Bone marrow (tissue), 2 donors: ENCODE measurements around the gene RARRES1.

Experiments used
- DNase-seq, 2 donors: peaks; one replicate each; lab custom pipeline; 2025; lab: John Stamatoyannopoulos, UW

Gene RARRES1, protein sequence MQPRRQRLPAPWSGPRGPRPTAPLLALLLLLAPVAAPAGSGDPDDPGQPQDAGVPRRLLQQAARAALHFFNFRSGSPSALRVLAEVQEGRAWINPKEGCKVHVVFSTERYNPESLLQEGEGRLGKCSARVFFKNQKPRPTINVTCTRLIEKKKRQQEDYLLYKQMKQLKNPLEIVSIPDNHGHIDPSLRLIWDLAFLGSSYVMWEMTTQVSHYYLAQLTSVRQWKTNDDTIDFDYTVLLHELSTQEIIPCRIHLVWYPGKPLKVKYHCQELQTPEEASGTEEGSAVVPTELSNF

DNA sequence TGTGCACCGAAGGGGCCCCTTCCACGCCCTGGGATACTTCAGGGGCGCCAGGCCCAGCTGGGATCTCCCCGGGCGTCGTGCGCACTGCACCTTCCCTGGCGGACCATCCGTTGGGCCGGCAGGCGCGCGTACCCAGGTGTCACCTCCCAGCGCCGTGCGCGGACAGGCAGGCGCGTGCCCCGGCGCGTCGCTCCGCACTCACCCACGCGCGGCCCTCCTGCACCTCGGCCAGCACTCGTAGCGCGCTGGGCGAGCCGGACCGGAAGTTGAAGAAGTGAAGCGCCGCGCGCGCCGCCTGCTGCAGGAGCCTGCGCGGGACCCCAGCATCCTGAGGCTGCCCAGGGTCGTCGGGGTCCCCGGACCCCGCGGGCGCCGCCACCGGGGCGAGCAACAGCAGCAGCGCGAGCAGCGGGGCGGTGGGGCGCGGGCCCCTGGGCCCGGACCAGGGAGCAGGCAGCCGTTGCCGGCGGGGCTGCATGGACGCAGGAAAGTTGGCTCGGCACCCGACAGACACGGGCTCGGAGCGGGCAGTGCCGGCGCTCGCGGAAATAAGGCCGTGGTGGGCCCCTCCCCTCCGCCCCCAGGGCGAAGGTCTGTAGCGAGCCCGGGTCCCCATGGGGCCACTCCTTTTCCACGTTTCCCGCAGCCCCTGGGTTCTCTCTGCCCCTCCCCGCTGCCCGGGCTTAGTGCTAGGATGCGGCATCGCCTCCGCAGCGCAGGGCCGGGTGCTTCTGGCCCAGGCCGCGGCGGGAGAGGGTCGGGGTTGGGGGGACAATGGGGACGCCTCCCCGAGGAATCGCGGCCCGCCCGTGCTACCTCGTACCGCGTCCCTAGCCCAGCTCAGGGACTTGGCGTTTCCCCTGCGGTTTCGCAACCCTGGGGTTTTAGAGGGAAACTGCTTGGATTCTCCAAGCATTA, at the start of gene RARRES1:
Gene RARRES1 (minus strand): TSS at position 520 of the 918 bp plus-strand sequence. CDS start 42 bp downstream, at position 478.
- DNase-seq = peak in 1 of 2 donors; percentile 34

DNA sequence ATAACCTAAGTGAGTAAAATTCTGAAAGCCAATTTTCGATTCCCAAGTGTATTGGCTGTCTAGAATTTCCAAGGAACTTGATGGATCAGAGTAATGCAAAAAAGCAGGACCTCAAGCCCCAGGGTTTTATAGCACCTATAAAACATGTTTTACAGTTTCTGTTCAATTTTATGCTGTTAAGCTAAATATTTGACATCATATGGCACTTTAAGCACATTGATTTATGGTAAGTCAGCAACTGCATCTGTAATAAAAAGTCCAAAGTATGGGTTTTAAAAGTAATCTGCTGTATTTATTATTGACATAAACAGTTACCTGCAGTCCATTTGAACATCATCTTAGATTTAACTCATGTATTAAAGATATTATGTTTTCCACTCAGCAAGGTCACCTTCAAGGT, 49.6 kb upstream of the RARRES1 start:
- DNase-seq = no peak

DNA sequence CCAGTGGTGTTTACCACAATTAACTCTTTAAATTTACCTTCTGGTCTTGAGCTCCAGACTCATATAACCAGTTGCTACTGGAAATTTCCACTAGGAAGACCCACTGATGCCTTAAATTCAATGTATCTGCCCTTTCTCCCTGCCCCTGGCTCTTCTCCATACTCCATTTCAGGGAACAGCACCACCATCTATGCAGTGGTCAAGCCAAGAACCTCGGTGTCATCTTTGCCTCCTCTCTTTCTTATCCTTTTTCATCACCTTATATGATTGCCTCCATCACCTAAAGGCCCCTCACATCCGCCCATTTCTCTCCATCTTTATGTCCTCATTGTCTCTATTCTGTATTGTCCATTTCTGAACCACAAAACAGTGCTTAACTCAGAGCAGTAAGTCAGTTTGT, 48.9 kb upstream of the RARRES1 start:
- no peak for DNase-seq

DNA sequence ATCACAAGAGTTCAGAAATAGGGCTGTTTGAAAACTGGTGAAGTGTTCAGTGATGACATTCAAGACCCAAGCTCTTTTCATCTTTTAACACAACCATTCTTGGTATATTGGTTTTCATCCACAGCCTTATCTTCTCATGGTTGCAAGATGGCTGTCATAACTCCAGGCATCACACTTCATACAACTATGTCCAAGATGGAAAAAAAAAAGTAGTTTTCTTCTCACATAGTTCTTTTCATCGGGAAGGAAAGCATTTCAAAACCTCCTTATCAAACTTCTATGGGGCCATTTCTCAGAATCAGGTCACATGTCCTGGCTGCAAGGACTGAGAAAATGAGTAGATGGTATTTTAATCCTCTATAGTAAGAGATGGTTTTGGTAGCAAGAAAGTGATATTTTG, 48.5 kb upstream of the RARRES1 start:
- DNase-seq = no peak

DNA sequence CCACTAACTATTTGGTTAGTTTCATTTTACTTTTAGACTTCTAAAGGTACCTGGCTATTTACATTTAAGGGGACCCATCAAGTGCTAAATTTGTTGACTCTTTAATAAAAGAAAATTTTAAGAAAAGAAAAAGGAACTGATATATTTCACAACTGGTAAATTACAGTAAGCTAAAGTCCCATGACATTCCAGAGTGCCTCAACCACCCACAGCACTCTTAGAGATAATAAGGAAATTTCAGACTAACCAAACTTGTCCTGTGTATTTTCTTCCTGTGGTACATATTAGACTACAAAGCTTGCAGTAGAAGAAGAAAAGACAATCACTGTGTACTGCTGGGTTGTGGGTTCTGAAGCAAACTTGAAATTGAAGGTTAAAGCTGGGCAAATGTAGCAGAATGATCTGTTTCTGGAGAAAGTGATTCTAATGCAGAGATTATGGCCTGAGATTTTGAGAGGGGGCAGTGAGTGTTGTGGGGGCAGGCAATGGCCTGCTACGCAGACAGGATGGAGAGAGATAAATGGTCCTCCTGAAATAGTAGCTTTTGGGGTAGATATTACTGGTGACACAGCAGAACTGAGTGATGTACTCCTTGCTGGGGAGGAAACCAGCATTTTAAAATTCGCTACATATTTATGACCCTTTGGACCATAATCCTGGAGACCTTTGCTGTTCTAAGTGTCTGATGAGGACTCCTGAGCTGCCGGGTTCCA, 45.1 kb upstream of the RARRES1 start:
- no peak for DNase-seq

DNA sequence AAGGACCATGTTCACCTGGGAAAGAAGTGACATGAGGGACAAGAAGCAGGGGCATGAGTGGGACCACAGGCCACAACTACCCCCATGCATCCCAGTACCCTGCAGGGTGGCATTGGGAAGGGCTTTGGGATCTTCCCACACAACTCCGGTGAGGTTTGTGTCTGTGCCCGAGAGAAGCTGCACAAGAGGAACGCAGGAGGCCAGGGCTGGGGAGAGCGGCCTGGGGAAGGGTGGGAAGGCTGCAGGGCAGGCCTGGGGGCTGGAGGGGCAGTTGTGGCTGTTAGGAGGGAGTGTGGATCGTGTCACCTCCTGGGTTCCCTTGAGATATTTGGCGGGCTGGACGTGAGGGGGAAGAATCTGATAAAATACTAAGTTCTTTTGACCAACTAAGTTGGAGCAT, 44.3 kb upstream of the RARRES1 start:
- no peak for DNase-seq

DNA sequence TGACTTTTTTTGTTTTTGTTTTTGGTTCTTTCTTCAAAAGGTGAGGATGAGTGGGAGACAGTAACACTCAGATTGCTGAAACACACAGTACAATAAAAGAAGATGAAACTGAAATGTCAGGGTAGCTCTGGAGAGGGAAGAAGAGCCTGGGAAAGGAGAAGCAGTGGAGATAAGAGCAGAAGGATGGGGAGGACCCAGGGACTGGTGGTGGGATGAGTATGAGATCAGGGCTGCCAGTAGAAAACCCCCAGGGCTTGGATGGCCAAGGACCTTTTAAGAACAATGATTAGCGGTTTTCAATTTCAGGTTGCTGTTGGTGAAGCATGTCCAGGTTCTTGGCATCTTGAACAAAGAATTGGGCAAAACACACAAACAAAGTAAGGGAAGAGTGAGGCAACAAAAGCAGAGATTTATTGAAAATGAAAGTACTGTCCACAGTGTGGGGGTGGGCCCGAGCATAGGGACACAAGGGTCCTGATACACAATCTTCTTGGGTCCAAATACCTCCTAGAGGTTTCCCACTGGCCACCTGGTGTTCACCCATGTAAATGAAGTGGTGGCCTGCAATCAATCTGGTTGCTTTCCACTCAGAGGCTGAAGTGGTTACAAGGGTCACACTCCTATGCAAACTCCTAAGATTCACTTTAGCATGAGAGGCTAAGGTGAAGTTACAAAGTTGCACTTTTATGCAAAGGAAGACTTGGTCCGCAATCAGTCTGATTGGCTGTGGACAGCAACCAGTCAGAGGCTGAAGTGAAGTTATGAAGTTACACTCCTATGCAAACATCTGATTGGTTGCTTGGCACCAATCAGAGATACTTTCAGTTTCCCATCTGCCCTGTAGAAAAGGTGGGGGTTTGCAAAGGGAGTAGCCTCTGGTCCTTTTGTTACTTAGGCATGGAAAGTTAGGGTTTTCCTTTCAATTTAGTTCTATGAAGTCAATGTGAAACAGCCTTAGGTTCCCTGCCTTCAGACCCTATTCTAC, 43.5 kb upstream of the RARRES1 start:
- DNase-seq = no peak

DNA sequence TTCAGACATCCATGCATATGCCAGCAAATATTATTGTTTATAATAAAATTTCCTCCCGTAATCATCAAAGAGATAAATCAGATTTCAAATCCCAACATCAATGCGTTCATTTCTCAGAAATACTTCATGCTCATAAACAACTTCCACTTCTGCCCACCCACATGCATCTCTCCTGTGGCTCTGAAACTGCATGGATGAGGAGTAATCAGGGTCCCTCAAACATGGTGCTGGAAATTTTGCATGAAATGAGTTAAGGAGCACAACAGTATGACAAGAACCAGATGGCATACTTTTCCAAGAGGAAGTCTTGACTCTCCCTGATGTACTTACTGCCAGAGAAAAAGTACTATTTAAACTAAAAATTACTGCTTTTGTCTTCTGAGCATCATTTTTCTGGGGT, 42.7 kb upstream of the RARRES1 start:
- DNase-seq = no peak

DNA sequence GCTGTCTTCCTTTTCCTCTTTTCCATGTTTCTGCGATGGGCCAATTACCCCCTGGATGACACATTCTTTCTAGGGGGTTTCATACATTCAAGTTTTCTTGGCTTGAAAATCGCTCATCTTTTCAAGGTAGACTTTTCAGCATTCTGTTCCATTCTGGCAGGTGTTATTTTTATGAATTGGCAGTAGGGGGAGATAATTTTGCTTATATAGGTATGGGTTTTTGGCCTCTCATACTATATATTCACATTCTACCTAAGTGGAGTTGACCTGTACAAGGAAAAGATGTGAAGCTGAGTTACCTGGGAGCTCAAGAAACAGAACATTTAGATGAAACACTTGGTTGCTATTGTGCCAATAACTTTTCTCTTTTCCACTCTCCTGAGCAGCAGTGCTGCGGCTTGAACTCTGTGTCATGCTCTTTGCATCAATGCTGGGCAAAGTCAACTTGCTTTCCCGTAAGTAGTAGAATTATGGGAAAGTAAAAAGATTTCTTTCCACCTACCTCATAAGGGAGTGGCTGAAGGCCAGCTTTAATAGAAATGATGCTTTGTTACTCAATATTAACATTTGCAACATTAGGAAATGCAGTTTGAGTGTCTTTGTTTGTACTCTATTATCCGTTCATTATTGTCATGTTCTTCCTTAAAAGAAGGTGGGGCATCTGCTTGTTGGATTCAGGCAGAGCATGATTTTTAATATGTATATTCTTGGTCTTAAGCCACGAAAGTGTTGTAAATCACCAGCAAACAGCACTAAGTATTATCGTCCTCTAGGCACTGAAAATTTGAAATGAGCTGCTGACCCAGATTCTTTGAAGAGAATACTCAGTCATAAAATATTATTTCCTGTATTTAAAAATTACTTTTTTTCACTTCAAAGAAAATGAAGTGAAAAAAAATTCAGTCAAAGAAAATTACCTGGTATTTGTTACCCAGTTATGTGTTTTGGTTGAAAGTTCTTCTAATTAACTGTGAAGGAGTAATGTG, 41.9 kb upstream of the RARRES1 start:
- DNase-seq = no peak

DNA sequence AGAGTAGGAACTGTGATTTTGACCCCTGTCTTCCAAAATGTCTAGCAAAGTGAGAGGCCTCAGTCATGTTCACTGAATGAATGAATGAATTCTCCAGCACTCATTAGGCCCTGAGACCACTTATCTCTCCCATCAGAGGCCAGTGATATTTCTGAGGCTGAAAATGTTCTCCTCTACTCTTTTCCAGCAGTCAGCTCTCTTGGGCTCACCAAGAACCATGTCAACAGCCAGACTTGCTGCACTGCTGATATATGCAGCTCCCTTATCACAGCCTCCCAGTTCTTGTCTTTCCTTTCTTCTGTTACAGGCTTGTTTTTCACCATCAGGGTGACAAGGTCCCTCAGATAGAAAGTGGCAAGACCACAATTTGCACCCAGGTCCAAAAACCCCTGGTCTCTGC, 40.9 kb upstream of the RARRES1 start:
- no peak for DNase-seq

DNA sequence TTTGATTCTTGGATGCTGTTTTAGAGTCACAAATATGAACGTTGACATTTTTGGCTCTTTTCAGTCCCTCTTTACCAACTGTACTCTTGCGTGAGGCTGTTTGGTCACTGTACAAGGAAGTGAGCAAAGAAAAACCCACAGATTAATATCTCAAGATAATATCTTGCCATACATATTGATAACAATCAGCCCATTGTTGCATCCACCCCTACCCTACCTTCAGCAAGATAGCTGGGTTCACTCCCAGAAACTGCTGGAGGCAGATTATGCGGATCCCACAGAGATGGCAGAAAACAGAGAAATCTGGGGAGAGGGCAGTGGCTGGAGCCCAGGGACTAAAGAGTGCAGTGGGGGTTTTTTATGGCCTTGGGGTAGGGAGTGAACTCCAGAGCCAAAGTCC, 39.7 kb upstream of the RARRES1 start:
- DNase-seq = no peak

DNA sequence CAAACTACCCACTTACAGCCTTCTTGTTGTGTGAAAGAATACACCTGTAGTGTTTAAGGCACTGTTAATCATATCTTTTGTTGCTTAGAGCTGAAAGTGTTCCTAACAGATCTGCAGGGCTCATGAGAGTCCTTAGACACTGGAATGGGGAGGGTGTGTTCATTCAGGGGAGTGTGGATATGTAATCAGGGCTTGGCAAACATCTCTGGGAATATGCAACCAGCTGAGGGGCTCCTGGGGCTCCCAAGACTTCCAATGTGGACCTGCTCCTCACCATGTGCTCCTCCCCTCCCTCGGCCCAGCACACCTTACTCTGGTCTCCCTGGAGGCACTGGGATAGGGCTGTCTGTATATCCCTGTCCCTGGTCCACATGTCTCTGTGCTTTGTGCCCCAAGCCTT, 39.3 kb upstream of the RARRES1 start:
- no peak for DNase-seq

DNA sequence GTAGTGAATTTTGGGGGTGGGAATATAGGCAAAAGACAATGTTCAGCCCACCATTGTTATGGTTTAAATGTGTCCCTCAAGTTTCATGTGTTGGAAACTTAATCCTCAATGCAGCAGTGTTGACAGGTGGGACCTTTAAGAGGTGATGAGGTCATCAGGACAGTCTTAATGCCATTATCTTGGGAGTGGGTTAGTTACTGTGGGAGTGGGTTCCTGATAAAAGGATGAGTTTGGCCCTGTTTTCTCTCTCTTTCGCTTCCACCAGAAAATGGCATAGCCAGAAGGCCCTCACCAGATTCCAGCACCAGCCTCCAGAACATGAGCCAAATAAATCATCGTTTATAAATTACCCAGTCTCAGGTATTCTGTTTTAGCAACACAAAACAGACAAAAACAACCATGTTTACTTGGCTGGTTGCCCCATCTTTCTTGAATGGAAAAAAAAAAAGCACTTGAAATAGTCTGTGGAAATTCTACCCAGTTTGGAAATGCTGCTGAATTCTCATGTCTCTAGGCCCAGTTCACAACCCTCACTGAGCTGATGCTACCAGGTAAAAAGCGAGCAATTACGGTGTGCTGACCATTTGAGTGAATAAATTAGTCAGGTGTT, 38.6 kb upstream of the RARRES1 start:
- no peak for DNase-seq

DNA sequence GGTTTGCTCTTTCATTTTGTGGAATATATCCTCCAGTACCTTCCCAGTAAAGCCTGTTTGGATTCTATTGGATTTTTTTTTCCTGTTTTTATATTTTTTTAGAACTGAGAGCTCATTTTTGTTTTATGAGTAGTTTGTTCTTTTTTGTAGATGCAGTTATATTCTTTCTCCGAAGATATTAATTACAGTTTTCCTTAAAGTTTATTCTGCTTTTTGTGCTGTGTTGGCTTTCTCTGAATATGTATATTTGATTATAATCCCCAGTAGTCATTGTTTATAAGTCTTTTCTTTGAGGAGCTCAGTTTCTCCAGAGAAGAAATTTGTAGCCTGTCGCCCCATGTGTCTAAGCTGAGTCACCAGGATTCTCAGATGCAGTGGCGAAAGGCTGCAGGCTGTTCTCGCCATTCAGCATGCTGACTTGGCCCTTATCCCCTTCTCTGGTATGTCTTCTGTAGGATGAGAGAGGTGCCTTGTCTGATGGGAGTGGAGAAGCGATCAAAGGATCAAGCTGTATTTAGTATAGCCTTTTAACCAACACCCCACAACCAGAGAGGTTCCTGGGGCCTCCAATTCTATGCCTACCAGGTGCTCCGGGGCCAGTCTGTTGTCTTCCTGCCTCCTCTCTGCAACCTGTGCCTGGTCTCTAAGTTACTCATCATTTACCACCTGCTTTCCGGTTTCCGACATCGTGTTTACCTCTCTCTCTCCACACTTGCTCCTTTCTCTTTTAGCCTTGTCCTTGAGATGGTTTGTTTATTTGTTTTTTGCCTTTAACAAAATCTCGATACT, 37.9 kb upstream of the RARRES1 start:
- no peak for DNase-seq

DNA sequence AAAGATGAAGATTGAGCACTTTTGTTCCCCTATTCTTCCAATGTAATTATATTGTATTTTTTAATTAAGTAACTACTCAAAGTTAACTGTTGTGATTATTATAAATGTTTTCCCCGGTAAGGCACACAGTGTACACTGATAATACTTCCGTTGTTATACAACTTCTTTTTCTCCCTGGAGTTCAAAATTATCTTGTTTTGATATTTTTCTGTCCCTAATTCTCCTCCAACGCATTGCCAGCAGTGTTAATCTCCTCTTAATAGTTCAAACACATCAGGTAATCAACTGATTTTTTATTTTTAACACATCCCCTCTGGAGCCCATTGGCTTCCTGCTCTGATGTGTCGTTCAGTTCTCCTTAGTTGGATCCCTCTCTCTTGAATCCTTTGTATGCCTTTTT, 37.3 kb upstream of the RARRES1 start:
- DNase-seq = no peak

DNA sequence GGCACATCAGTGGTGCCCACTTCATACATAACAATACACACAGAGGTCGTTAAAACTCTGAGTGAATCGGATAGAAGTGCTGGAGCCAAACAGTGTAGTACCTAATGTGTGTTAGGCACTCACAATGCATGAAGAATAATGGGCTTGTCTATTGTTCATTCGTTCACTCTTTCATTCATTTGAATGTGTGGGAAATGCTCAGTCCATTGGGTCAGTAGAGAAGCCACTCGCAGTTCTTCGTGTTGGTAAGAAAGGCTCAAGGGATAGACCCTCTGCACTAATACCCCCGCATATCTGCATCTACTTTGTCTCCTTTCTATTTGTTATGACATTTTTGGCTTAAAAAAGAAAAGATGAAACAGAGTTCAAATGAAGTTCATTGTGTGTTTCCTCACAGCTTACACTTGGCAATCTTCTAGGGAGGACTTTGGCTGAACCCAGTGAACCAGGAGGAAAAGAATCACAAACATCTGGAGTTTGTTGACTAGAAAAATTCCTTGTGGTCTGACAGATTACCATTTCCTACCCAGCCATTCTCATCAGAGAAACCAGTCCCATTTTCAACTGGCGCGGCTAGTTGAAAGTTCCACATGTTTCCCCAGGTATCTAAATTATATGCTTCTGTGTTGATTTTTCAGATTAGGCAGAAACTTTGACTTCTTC, 36.8 kb upstream of the RARRES1 start:
- DNase-seq = no peak

DNA sequence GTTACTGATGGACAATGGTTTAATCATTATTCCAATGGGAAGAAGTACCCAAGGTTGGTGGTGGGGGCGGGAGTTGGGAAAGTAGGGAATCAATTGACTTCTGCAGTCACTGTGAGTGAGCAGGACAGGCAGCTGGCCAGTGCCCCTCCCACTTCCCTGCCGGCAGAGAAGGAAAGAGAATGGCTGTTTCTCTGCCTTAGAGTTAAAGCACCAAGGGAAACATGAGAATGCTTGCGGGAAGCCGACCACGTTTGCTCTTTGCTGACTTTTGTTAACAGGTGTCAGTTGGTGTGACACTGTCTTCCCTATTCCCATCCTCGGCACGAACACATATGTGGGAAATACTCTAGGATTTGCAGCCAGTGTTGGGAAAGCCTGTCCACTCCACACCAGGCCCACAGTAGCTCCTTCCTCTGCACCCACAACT, 36.1 kb upstream of the RARRES1 start:
- no peak for DNase-seq

DNA sequence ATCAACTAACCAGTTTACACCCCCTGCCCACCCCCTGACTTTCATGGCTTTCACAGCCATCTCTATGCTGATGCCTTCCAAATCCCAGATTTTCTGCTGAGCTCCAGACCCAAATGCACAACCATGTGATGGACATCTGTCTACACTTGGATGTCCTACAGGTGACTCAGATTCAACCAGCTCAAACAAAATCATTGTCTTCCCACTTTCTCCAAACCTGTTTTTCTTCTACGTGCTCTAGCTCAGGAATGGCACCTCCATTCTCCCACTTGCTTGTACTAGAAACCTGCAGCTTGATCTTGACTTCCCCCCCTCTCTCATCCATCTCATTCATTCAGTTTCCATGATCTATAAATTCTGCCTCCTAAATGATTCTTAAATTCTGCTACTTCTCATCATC, 34.1 kb upstream of the RARRES1 start:
- DNase-seq = no peak
